Adrenal gland (tissue), 12 donors: ENCODE results near the gene ANO5. TPM values are rescaled to one million over a fixed set of nuclear protein-coding genes. Genes with fewer than 3 reads are reported as not detected.

Experiments
- DNase-seq, 7 donors: peaks; one replicate each; pipeline ENCODE4 v3.0.0-alpha.2; 2019 to 2020
- H3K27ac ChIP-seq, 5 donors: fragments of 200-600 bp; sonication (generic) in 4 of 5; 1 replicate in 3 of 5; 2 replicates in 2 of 5; pipeline versions ENCODE4 v1.5.1 to v1.8.0; 2016 to 2020; ENCODE audit warnings: mild to moderate bottlenecking in 1 of 5
- H3K27me3 ChIP-seq: fragments of 200-600 bp; 2 replicates; pipeline ENCODE4 v1.8.0; 2021
- H3K36me3 ChIP-seq, 2 donors: fragments of 200-600 bp; replicated peaks in 1 of 2; 1 replicate in 1 of 2; 2 replicates in 1 of 2; pipeline versions ENCODE4 v1.5.1 to v1.8.0; 2018 to 2022
- H3K4me1 ChIP-seq, 2 donors: fragments of 200-600 bp; replicated peaks in 1 of 2; 1 replicate in 1 of 2; 2 replicates in 1 of 2; pipeline versions ENCODE4 v1.5.1 to v1.8.0; 2018 to 2021
- H3K4me3 ChIP-seq, 4 donors: fragments of 200-600 bp; sonication (generic) in 3 of 4; one replicate each; pipeline ENCODE4 v1.5.1; 2016 to 2018
- H3K9me3 ChIP-seq, 3 donors: fragments of 200-600 bp; sonication (generic) in 1 of 3; replicated peaks in 1 of 3; 1 replicate in 2 of 3; 2 replicates in 1 of 3; pipeline versions ENCODE4 v1.5.1 to v1.8.0; 2016 to 2021
- POLR2A ChIP-seq, 2 donors: fragments of 450-650 bp; IDR thresholded peaks; one replicate each; pipeline ENCODE4 v1.6.1; 2017; ENCODE audit warnings: antibody characterized with exemption in 2 of 2, mild to moderate bottlenecking in 2 of 2, moderate library complexity in 1 of 2
- WGBS, 4 donors: extraction: QIAGEN DNeasy Blood & Tissue Kit in 2 of 4; methylation state at CpG; one replicate each; pipeline versions ENCODE4 v1.1.5 to v1.1.7; 2013 to 2017; 5-methylcytosine and 5-hydroxymethylcytosine counted together
- intact Hi-C, 2 donors: fragments of 100-400 bp; cut with DNase I; formaldehyde crosslinking; loops; one replicate each; pipeline versions ENCODE4 v1.14.1 to v1.15.0; 2022 to 2023
- polyA plus RNA-seq, 3 donors: library from polyadenylated mRNA; stranded (reverse); fragments of 200-250 nt in 2 of 3; fragments of 350-450 nt in 1 of 3; fragmentation: Illumina TruSeq in 1 of 3; extraction: RNeasy Lipid Tissue Mini Kit (QIAGEN cat#74804) in 1 of 3; gene quantifications; one replicate each; pipeline ENCODE4 v1.2.3, GENCODE V29; 2013 to 2014
- total RNA-seq, 9 donors: library from RNA; depleted of rRNA in 4 of 9; stranded (reverse); fragments of >200 nt in 4 of 9; fragments of 120-200 nt in 1 of 9; fragmentation: NEBNext Ultra II Directional in 1 of 9; extraction: Animal tissue kit (Norgen Biotek cat#: 25700) in 1 of 9; gene quantifications; one replicate each; pipeline versions ENCODE4 v1.1.0 to v1.2.4, GENCODE V29; 2013 to 2023
- TF ChIP-seq, protein P1 (sequence below), 6 experiments: fragments of 450-650 bp in 4 of 6; fragments of 200-600 bp in 2 of 6; sonication (generic) in 1 of 6; IDR thresholded peaks; 1 replicate in 5 of 6; 2 replicates in 1 of 6; pipeline versions ENCODE4 v1.5.1 to v1.8.0; 2016 to 2021; ENCODE audit warnings: antibody characterized with exemption in 6 of 6, mild to moderate bottlenecking in 2 of 6, moderate library complexity in 1 of 6
- donor health status: healthy with polysubstance abuse.
- donor health status: Bipolar disorder and iron deficiency.
- donor health status: DM: yes; HTN: yes; CAD: no.
- donor health status: DM: no; HTN: no; CAD: no.
- donor health status: DM: no; HTN: no; CAD: no.
- donor health status: DM: yes; HTN: yes; CAD: no.

Gene ANO5
- total and polyA plus RNA-seq, 12 donors: 2.4 to 18.0 (median 8.7) TPM

DNA sequence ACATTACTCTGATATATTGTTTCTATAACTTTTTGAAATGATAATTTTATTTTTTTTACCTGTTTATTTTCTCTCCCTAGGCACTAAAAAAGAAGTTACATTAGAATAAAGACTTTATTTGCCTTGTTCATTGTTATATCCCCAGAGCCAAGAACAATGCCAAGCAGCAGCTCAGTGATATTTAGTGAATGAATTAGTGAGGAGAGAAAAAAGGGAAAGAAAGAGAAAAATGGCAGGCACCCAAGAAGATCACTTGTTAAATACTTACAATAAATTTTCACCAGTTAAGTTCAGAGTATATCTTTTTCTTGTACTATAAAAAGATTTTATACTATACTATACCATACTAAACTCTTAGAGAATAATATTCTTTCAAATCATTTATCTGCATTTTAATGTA, 13.3 kb upstream of the ANO5 start:
- H3K27me3 ChIP-seq: no peaks in the 10 kb centered on the region
- H3K4me1 ChIP-seq: no peaks in the 10 kb centered on the region
- intact Hi-C loops: no loop called here
- TF ChIP-seq POLR2A (IDR thresholded peaks at IDR 0.05): no peak
- TF ChIP-seq, protein P1, sequence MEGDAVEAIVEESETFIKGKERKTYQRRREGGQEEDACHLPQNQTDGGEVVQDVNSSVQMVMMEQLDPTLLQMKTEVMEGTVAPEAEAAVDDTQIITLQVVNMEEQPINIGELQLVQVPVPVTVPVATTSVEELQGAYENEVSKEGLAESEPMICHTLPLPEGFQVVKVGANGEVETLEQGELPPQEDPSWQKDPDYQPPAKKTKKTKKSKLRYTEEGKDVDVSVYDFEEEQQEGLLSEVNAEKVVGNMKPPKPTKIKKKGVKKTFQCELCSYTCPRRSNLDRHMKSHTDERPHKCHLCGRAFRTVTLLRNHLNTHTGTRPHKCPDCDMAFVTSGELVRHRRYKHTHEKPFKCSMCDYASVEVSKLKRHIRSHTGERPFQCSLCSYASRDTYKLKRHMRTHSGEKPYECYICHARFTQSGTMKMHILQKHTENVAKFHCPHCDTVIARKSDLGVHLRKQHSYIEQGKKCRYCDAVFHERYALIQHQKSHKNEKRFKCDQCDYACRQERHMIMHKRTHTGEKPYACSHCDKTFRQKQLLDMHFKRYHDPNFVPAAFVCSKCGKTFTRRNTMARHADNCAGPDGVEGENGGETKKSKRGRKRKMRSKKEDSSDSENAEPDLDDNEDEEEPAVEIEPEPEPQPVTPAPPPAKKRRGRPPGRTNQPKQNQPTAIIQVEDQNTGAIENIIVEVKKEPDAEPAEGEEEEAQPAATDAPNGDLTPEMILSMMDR (IDR thresholded peaks at IDR 0.05): no peak
- no peaks in the 10 kb centered on the region for H3K36me3 ChIP-seq
- no peaks in the 10 kb centered on the region for H3K9me3 ChIP-seq
- no peak overlapping the region for H3K4me3 ChIP-seq
- no peak for DNase-seq
- no peak overlapping the region for H3K27ac ChIP-seq

DNA sequence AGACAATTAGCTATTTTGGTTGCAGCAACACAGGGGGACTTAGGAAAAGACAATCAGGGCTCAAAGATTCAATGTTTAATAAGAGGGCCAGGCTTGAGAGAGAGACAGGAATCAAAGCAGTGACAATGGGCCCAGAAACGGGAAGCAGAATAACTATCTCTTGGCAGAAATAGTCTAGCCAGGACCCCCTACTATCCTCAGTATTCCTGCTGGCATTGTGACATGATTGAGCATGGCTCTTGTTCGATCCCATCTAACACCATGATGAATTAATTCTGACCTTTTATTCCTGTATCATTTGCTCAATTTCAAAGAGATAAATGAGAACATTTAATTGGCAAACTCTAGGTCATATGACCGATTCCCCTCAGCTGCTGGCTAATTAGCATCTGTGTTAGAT, 12.8 kb upstream of the ANO5 start:
- Histone ChIP-seq H3K9me3 (no peaks in the 10 kb centered on the region), H3K4me1 (no peaks in the 10 kb centered on the region), H3K36me3 (no peaks in the 10 kb centered on the region), H3K4me3 (no peak overlapping the region), H3K27ac (no peak overlapping the region), H3K27me3 (no peaks in the 10 kb centered on the region)
- DNase-seq: no peak
- TF ChIP-seq, protein P1 (IDR thresholded peaks at IDR 0.05): no peak
- no peak for TF ChIP-seq POLR2A (IDR thresholded peaks at IDR 0.05)
- 59 to 73% (median 68%) methylated on average over 3 of the region's 3 CpGs for WGBS, 4 donors
- intact Hi-C loops: no loop called here

DNA sequence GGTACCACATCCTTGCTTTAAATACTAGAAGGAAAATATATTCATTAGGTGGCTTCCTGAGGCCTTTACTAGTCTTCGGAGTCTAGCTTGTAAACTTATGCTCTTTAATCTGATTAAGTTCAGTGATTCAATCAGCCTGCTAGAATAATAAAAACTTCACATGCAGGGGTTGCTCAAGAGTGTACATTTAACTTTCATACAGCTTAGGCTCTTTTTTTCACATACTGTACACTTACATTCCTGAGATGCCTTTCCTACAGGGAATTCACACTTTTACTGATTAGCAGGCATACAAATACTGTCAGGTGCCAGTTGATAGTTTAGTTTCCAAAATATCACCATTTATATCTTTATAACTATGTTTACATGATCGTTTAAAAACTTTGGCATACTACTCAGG, 3.2 kb upstream of the ANO5 start:
- Histone ChIP-seq H3K4me3 (no peak overlapping the region), H3K4me1 (peaks cover 6 to 14% of the 10 kb centered on the region in 2 donors), H3K36me3 (no peaks in the 10 kb centered on the region), H3K27ac (no peak overlapping the region), H3K9me3 (no peaks in the 10 kb centered on the region), H3K27me3 (no peaks in the 10 kb centered on the region)
- DNase-seq: no peak
- intact Hi-C loops: no loop called here
- WGBS, 4 donors: 63 to 80% (median 76%) methylated on average over 2 of the region's 2 CpGs
- no peak for TF ChIP-seq POLR2A (IDR thresholded peaks at IDR 0.05)
- TF ChIP-seq, protein P1 (IDR thresholded peaks at IDR 0.05): no peak

- DNase-seq: no peak
- intact Hi-C loops: no loop called here
- Histone ChIP-seq H3K4me3 (no peak overlapping the region), H3K4me1 (peaks cover 6 to 14% of the 10 kb centered on the region in 2 donors), H3K27me3 (no peaks in the 10 kb centered on the region), H3K9me3 (no peaks in the 10 kb centered on the region), H3K36me3 (no peaks in the 10 kb centered on the region), H3K27ac (no peak overlapping the region)
- TF ChIP-seq POLR2A (IDR thresholded peaks at IDR 0.05): no peak
- TF ChIP-seq, protein P1 (IDR thresholded peaks at IDR 0.05): no peak
- WGBS, 4 donors: 86 to 91% (median 90%) methylated on average over 7 of the region's 7 CpGs
Observed at GRCh38 chr11:22190827-22191463, 1.9 kb upstream of the ANO5 start.
